GM18511 (cell line): ENCODE results near the gene DNER.

Source experiments
- ATAC-seq: cut with Tn5 transposase; IDR thresholded peaks from one replicate; pipeline ENCODE4 v1.9.1; 2021; ENCODE audit warnings: mild to moderate bottlenecking, moderate library complexity; ENCODE audit not compliant: unreplicated experiment

Gene DNER

GRCh38 chr2:229673676-229674075 lies 40.7 kb downstream of the DNER start:
- ATAC-seq, result no peak

GRCh38 chr2:229672021-229672420 lies 42.3 kb downstream of the DNER start:
- ATAC-seq, result no peak

- ATAC-seq, result no peak
Measured at GRCh38 chr2:229669841-229670240, 44.5 kb downstream of the DNER start.

- ATAC-seq, result no peak
Measured at GRCh38 chr2:229666811-229667210, 47.5 kb downstream of the DNER start.

- ATAC-seq, result no peak
Measured at GRCh38 chr2:229665158-229665557, 49.2 kb downstream of the DNER start.

GRCh38 chr2:229661478-229661877 lies 52.9 kb downstream of the DNER start:
- ATAC-seq, result no peak

GRCh38 chr2:229660951-229661350 lies 53.4 kb downstream of the DNER start:
- ATAC-seq, result no peak

GRCh38 chr2:229660391-229660790 lies 54.0 kb downstream of the DNER start:
- ATAC-seq, result no peak

GRCh38 chr2:229658004-229658403 lies 56.4 kb downstream of the DNER start:
- ATAC-seq, result no peak

- no peak for ATAC-seq
Measured at GRCh38 chr2:229654437-229654836, 59.9 kb downstream of the DNER start.

- ATAC-seq, result no peak
Measured at GRCh38 chr2:229653531-229653930, 60.8 kb downstream of the DNER start.

GRCh38 chr2:229652796-229653195 lies 61.6 kb downstream of the DNER start:
- ATAC-seq, result no peak

GRCh38 chr2:229650901-229651300 lies 63.5 kb downstream of the DNER start:
- no peak for ATAC-seq

- ATAC-seq, result no peak
Measured at GRCh38 chr2:229650059-229650458, 64.3 kb downstream of the DNER start.

GRCh38 chr2:229646186-229646723 lies 68.1 kb downstream of the DNER start:
- no peak for ATAC-seq

- no peak for ATAC-seq
Measured at GRCh38 chr2:229642371-229642770, 72.0 kb downstream of the DNER start.

- no peak for ATAC-seq
Measured at GRCh38 chr2:229641676-229642075, 72.7 kb downstream of the DNER start.

GRCh38 chr2:229640636-229641035 lies 73.7 kb downstream of the DNER start:
- no peak for ATAC-seq

GRCh38 chr2:229636571-229636970 lies 77.8 kb downstream of the DNER start:
- ATAC-seq, result no peak

GRCh38 chr2:229635371-229635680 lies 79.0 kb downstream of the DNER start:
- ATAC-seq, result no peak

GRCh38 chr2:229634601-229635370 lies 79.6 kb downstream of the DNER start:
- no peak for ATAC-seq

- no peak for ATAC-seq
Measured at GRCh38 chr2:229633556-229633955, 80.8 kb downstream of the DNER start.

GRCh38 chr2:229629039-229629438 lies 85.3 kb downstream of the DNER start:
- ATAC-seq, result no peak
